B cell (primary cell): ENCODE results near the gene AFF3.

ENCODE experiments used
- EZH2 ChIP-seq: IDR thresholded peaks from 2 replicates; pipeline ENCODE4 v1.6.1; 2012; ENCODE audit warnings: borderline replicate concordance, low read depth, mild to moderate bottlenecking, moderate library complexity, low read length; ENCODE audit not compliant: insufficient read depth, poor library complexity, severe bottlenecking
- TF ChIP-seq, protein P1 (sequence below): fragments of 200-600 bp; IDR thresholded peaks from one replicate; pipeline ENCODE4 v1.8.0; 2022; ENCODE audit warnings: antibody characterized with exemption, mild to moderate bottlenecking

DNA sequence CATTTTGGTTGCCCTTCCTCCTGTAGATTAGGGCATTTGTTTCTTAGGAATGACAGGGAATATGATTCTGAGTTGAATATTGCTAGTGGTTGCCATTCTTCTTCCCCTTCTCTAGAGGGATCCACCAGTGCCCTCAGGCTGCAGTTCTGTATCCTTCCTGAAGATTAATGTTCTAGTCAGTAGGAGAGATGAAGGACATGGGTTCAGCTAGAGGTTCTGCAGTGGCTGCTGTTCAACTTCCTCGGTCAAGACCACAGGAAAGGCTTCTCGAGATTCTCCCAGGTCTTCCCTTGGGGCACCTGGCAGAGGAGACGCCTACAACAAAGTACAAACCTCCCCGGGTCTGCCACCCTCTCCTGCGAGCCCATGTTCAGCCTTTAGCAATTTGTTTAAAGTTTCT, 325.5 kb downstream of the AFF3 start:
- TF ChIP-seq, protein P1, sequence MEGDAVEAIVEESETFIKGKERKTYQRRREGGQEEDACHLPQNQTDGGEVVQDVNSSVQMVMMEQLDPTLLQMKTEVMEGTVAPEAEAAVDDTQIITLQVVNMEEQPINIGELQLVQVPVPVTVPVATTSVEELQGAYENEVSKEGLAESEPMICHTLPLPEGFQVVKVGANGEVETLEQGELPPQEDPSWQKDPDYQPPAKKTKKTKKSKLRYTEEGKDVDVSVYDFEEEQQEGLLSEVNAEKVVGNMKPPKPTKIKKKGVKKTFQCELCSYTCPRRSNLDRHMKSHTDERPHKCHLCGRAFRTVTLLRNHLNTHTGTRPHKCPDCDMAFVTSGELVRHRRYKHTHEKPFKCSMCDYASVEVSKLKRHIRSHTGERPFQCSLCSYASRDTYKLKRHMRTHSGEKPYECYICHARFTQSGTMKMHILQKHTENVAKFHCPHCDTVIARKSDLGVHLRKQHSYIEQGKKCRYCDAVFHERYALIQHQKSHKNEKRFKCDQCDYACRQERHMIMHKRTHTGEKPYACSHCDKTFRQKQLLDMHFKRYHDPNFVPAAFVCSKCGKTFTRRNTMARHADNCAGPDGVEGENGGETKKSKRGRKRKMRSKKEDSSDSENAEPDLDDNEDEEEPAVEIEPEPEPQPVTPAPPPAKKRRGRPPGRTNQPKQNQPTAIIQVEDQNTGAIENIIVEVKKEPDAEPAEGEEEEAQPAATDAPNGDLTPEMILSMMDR, result no peak
- no peak for TF ChIP-seq EZH2
